Choroid plexus epithelial cell (primary cell): Measurements from ENCODE around the gene CCL7.

Experiments
- DNase-seq: peaks from one replicate; pipeline ENCODE4 v3.0.0-alpha.2; 2010; ENCODE audit warnings: low read depth
- H3K4me3 ChIP-seq: 2 replicates; pipeline ENCODE4 v1.5.1; 2011; ENCODE audit warnings: low read depth, mild to moderate bottlenecking, control low read depth, low read length, moderate library complexity
- TF ChIP-seq, protein P1 (sequence below): conservative IDR thresholded peaks from 2 replicates; pipeline ENCODE4 v1.5.1; 2011; ENCODE audit warnings: low read depth, mild to moderate bottlenecking, control low read depth, inconsistent platforms, low read length, moderate library complexity

CCL7 gene

DNA sequence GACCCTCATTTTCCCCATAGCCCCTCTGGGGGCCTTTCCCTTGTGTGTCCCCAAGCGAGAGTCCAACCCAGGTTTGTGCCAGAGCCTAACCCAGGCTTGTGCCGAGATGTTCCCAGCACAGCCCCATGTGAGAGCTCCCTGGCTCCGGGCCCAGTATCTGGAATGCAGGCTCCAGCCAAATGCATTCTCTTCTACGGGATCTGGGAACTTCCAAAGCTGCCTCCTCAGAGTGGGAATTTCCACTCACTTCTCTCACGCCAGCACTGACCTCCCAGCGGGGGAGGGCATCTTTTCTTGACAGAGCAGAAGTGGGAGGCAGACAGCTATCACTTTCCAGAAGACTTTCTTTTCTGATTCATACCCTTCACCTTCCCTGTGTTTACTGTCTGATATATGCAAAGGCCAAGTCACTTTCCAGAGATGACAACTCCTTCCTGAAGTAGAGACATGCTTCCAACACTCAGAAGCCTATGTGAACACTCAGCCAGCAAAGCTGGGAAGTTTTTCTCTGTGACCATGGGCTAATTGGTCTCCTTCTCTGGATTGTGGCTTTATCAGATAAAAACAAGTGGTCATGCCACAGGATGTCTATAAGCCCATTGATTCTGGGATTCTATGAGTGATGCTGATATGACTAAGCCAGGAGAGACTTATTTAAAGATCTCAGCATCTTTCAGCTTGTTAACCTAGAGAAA is 17.4 kb upstream of the CCL7 start:
- TF ChIP-seq, protein P1, sequence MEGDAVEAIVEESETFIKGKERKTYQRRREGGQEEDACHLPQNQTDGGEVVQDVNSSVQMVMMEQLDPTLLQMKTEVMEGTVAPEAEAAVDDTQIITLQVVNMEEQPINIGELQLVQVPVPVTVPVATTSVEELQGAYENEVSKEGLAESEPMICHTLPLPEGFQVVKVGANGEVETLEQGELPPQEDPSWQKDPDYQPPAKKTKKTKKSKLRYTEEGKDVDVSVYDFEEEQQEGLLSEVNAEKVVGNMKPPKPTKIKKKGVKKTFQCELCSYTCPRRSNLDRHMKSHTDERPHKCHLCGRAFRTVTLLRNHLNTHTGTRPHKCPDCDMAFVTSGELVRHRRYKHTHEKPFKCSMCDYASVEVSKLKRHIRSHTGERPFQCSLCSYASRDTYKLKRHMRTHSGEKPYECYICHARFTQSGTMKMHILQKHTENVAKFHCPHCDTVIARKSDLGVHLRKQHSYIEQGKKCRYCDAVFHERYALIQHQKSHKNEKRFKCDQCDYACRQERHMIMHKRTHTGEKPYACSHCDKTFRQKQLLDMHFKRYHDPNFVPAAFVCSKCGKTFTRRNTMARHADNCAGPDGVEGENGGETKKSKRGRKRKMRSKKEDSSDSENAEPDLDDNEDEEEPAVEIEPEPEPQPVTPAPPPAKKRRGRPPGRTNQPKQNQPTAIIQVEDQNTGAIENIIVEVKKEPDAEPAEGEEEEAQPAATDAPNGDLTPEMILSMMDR: no peak
- DNase-seq: peak; percentile 84
- H3K4me3 ChIP-seq: no peak overlapping the region

GRCh38 chr17:34253139-34253525 is 16.9 kb upstream of the CCL7 start:
- DNase-seq: no peak
- H3K4me3 ChIP-seq: no peak overlapping the region
- TF ChIP-seq, protein P1: no peak

GRCh38 chr17:34254146-34254545 is 15.9 kb upstream of the CCL7 start:
- DNase-seq: peak; percentile 55
- H3K4me3 ChIP-seq: no peak overlapping the region
- TF ChIP-seq, protein P1: no peak

DNA sequence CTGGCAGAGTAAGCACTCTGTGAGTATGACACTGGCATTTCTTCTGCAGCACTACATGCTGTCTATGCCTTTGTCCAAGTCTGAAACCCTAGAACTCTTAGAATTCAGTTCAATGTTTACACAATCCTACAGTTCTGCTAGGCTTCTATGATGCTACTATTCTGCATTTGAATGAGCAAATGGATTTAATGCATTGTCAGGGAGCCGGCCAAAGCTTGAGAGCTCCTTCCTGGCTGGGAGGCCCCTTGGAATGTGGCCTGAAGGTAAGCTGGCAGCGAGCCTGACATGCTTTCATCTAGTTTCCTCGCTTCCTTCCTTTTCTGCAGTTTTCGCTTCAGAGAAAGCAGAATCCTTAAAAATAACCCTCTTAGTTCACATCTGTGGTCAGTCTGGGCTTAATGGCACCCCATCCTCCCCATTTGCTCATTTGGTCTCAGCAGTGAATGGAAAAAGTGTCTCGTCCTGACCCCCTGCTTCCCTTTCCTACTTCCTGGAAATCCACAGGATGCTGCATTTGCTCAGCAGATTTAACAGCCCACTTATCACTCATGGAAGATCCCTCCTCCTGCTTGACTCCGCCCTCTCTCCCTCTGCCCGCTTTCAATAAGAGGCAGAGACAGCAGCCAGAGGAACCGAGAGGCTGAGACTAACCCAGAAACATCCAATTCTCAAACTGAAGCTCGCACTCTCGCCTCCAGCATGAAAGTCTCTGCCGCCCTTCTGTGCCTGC is 15.2 kb upstream of the CCL7 start, which contains the start of gene CCL2:
Gene CCL2, plus strand, starts transcription at position 635 of the 730 bp plus-strand sequence. Its CDS starts 65 bp downstream, at position 700.
- peak within 1 kb of the TSS; percentile 42 for H3K4me3 ChIP-seq
- peak; percentile 71 for DNase-seq
- TF ChIP-seq, protein P1: no peak

DNA sequence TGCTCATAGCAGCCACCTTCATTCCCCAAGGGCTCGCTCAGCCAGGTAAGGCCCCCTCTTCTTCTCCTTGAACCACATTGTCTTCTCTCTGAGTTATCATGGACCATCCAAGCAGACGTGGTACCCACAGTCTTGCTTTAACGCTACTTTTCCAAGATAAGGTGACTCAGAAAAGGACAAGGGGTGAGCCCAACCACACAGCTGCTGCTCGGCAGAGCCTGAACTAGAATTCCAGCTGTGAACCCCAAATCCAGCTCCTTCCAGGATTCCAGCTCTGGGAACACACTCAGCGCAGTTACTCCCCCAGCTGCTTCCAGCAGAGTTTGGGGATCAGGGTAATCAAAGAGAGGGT is 14.7 kb upstream of the CCL7 start:
- DNase-seq: no peak
- peak overlapping the region; percentile 42 for H3K4me3 ChIP-seq
- TF ChIP-seq, protein P1: no peak

DNA sequence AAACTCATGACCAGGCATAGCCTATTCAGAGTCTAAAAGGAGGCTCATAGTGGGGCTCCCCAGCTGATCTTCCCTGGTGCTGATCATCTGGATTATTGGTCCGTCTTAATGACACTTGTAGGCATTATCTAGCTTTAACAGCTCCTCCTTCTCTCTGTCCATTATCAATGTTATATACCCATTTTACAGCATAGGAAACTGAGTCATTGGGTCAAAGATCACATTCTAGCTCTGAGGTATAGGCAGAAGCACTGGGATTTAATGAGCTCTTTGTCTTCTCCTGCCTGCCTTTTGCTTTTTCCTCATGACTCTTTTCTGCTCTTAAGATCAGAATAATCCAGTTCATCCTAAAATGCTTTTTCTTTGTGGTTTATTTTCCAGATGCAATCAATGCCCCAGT is 14.2 kb upstream of the CCL7 start:
- TF ChIP-seq, protein P1: no peak
- H3K4me3 ChIP-seq: peak overlapping the region; percentile 42
- no peak for DNase-seq
